ENCODE results near the gene ZFPM1.

DNA sequence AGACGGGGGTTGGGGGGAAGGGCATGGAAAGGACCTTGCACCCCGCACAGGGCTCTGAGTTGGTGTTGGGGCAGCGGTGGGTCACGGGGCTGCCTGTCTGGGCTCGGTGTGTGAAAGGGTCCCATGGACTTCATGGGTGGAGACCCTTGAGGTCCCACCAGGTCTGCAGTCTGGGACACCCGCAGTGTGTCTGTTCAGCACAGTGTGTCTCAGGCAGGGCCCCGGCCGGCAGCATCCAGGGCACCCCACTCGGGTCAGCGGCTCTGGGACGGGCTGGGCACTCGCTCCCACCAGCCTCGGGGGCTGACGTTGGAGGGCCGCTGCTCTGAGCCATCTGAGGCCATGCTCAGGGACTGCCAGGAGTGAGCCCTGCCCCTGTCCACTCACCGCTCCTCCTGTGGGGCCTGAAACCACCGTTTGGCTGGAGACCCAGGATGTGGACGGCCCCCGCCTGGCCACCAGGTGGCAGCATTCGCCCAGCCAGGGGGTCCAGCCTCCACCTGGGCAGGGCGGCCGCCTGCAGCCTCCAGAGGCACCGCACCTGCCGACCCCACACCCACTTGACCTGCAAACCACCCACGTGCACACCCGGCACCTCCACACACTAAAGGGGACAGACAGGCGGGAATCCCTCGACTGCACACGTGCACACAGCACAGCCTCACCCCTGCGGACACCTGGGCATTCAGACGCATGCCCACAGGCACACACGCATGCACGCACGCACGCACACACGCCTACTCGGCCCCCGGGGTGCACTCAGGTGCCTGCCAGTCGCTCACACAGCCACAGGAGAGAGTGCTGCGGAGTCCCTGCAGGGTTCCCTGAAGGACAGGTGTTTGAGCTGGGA lies 10.1 kb upstream of the ZFPM1 start:
- TF ChIP-seq, protein P1, sequence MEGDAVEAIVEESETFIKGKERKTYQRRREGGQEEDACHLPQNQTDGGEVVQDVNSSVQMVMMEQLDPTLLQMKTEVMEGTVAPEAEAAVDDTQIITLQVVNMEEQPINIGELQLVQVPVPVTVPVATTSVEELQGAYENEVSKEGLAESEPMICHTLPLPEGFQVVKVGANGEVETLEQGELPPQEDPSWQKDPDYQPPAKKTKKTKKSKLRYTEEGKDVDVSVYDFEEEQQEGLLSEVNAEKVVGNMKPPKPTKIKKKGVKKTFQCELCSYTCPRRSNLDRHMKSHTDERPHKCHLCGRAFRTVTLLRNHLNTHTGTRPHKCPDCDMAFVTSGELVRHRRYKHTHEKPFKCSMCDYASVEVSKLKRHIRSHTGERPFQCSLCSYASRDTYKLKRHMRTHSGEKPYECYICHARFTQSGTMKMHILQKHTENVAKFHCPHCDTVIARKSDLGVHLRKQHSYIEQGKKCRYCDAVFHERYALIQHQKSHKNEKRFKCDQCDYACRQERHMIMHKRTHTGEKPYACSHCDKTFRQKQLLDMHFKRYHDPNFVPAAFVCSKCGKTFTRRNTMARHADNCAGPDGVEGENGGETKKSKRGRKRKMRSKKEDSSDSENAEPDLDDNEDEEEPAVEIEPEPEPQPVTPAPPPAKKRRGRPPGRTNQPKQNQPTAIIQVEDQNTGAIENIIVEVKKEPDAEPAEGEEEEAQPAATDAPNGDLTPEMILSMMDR (conservative IDR thresholded peaks at IDR 0.05; ENCODE audit: low read depth in 2 of 2): peak; percentile 76 to 98
- TF ChIP-seq EZH2phosphoT487 (IDR thresholded peaks at IDR 0.05; ENCODE audit: unreplicated experiment) (no peak), EZH2 (IDR thresholded peaks at IDR 0.05; ENCODE audit: low read depth, unreplicated experiment) (no peak), POLR2AphosphoS5 (IDR thresholded peaks at IDR 0.05; ENCODE audit: low read depth) (no peak), JUNB (IDR thresholded peaks at IDR 0.05; ENCODE audit: unreplicated experiment) (no peak), ZNF114 (CRISPR knock-in tag; IDR thresholded peaks at IDR 0.05) (no peak)
- TF ChIP-seq, protein P2, sequence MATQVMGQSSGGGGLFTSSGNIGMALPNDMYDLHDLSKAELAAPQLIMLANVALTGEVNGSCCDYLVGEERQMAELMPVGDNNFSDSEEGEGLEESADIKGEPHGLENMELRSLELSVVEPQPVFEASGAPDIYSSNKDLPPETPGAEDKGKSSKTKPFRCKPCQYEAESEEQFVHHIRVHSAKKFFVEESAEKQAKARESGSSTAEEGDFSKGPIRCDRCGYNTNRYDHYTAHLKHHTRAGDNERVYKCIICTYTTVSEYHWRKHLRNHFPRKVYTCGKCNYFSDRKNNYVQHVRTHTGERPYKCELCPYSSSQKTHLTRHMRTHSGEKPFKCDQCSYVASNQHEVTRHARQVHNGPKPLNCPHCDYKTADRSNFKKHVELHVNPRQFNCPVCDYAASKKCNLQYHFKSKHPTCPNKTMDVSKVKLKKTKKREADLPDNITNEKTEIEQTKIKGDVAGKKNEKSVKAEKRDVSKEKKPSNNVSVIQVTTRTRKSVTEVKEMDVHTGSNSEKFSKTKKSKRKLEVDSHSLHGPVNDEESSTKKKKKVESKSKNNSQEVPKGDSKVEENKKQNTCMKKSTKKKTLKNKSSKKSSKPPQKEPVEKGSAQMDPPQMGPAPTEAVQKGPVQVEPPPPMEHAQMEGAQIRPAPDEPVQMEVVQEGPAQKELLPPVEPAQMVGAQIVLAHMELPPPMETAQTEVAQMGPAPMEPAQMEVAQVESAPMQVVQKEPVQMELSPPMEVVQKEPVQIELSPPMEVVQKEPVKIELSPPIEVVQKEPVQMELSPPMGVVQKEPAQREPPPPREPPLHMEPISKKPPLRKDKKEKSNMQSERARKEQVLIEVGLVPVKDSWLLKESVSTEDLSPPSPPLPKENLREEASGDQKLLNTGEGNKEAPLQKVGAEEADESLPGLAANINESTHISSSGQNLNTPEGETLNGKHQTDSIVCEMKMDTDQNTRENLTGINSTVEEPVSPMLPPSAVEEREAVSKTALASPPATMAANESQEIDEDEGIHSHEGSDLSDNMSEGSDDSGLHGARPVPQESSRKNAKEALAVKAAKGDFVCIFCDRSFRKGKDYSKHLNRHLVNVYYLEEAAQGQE (IDR thresholded peaks at IDR 0.05; ENCODE audit: unreplicated experiment): no peak
- TF ChIP-seq, protein P3, sequence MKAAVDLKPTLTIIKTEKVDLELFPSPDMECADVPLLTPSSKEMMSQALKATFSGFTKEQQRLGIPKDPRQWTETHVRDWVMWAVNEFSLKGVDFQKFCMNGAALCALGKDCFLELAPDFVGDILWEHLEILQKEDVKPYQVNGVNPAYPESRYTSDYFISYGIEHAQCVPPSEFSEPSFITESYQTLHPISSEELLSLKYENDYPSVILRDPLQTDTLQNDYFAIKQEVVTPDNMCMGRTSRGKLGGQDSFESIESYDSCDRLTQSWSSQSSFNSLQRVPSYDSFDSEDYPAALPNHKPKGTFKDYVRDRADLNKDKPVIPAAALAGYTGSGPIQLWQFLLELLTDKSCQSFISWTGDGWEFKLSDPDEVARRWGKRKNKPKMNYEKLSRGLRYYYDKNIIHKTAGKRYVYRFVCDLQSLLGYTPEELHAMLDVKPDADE (IDR thresholded peaks at IDR 0.05): no peak

All from GM23338 (cell line).